ENCODE results near the gene CAMK4.
"Not testable (repeated sequence)": the region's sequence is repeated elsewhere in the genome, so short reads cannot be mapped to it uniquely, and the experiment has no call there.

CAMK4 gene

GRCh38 chr5:111386832-111387162 is 162.6 kb downstream of the CAMK4 start:
- ATAC-seq, result no peak

- ATAC-seq, result no peak
Observed at GRCh38 chr5:111387361-111387760, 163.2 kb downstream of the CAMK4 start.

- no peak for ATAC-seq
Observed at GRCh38 chr5:111389390-111390082, 165.4 kb downstream of the CAMK4 start.

- no peak for ATAC-seq
Observed at GRCh38 chr5:111392181-111392580, 168.0 kb downstream of the CAMK4 start.

- ATAC-seq, result no peak
Observed at GRCh38 chr5:111394586-111394985, 170.4 kb downstream of the CAMK4 start.

GRCh38 chr5:111398013-111398412 is 173.8 kb downstream of the CAMK4 start:
- peak; percentile 53 to 65 for ATAC-seq

- ATAC-seq, result no peak
Observed at GRCh38 chr5:111399113-111399512, 174.9 kb downstream of the CAMK4 start.

- no peak for ATAC-seq
Observed at GRCh38 chr5:111401906-111402305, 177.7 kb downstream of the CAMK4 start.

- no peak for ATAC-seq
Observed at GRCh38 chr5:111404270-111404769, 180.1 kb downstream of the CAMK4 start.

- no peak for ATAC-seq
Observed at GRCh38 chr5:111407562-111407961, 183.4 kb downstream of the CAMK4 start.

- ATAC-seq, result no peak
Observed at GRCh38 chr5:111408817-111409216, 184.6 kb downstream of the CAMK4 start.

GRCh38 chr5:111409266-111409665 is 185.1 kb downstream of the CAMK4 start:
- ATAC-seq, result not testable (repeated sequence)

- ATAC-seq, result not testable (repeated sequence)
Observed at GRCh38 chr5:111410067-111410466, 185.9 kb downstream of the CAMK4 start.

GRCh38 chr5:111411301-111411700 is 187.1 kb downstream of the CAMK4 start:
- no peak for ATAC-seq

GRCh38 chr5:111412593-111412992 is 188.4 kb downstream of the CAMK4 start:
- ATAC-seq, result no peak

GRCh38 chr5:111415053-111415452 is 190.9 kb downstream of the CAMK4 start:
- ATAC-seq, result peak; percentile 56 to 73

- ATAC-seq, result no peak
Observed at GRCh38 chr5:111422245-111422644, 198.1 kb downstream of the CAMK4 start.

- ATAC-seq, result no peak
Observed at GRCh38 chr5:111422747-111423720, 198.8 kb downstream of the CAMK4 start.

GRCh38 chr5:111425205-111425604 is 201.0 kb downstream of the CAMK4 start:
- no peak for ATAC-seq

GRCh38 chr5:111427762-111428161 is 203.6 kb downstream of the CAMK4 start:
- ATAC-seq, result no peak

GRCh38 chr5:111432883-111433536 is 208.8 kb downstream of the CAMK4 start:
- ATAC-seq, result no peak

GRCh38 chr5:111434800-111435199 is 210.6 kb downstream of the CAMK4 start:
- no peak for ATAC-seq

GRCh38 chr5:111439473-111440075 is 215.4 kb downstream of the CAMK4 start:
- no peak for ATAC-seq

Measured in activated CD4-positive, CD25-positive, alpha-beta regulatory T cell treated with anti-CD3 and anti-CD28 coated beads, Interleukin-2, amount 50 U/mL, for 24 hours (primary cell).